GM23338 (cell line): ENCODE data around the gene RAB11FIP3. TPM values are rescaled to one million over a fixed set of nuclear protein-coding genes. Genes with fewer than 3 reads are reported as not detected.

Source experiments
- ATAC-seq: fragments of 200-7000 bp; cut with Tn5 transposase; 3 replicates; pipeline ENCODE4 v1.9.1; 2020
- DNase-seq: peaks from one replicate; pipeline ENCODE4 v3.0.0-alpha.2; 2015; ENCODE audit warnings: low spot score
- H2AFZ ChIP-seq: fragments of 200-600 bp; sonication (generic); 2 replicates; pipeline ENCODE4 v1.8.0; 2016; ENCODE audit warnings: antibody characterized with exemption, mild to moderate bottlenecking, moderate library complexity
- H3F3A ChIP-seq: fragments of 200-600 bp; sonication (generic); replicated peaks from 2 replicates; pipeline ENCODE4 v1.8.0; 2017; ENCODE audit warnings: antibody characterized with exemption, mixed run types, low read depth
- H3K27ac ChIP-seq: fragments of 200-600 bp; sonication (generic); 2 replicates; pipeline ENCODE4 v1.6.1; 2016; ENCODE audit warnings: low read depth
- H3K27me3 ChIP-seq: fragments of 200-600 bp; sonication (generic); 2 replicates; pipeline ENCODE4 v1.8.0; 2016; ENCODE audit warnings: mild to moderate bottlenecking, mixed run types, moderate library complexity; ENCODE audit not compliant: insufficient read depth
- H3K36me3 ChIP-seq: fragments of 200-600 bp; sonication (generic); 2 replicates; pipeline ENCODE4 v1.8.0; 2016; ENCODE audit warnings: mild to moderate bottlenecking; ENCODE audit not compliant: insufficient read depth
- H3K4me1 ChIP-seq: fragments of 200-600 bp; sonication (generic); 2 replicates; pipeline ENCODE4 v1.8.0; 2016; ENCODE audit warnings: mild to moderate bottlenecking, moderate library complexity; ENCODE audit not compliant: insufficient read depth
- H3K4me2 ChIP-seq: fragments of 200-600 bp; sonication (generic); 2 replicates; pipeline ENCODE4 v1.7.1; 2017; ENCODE audit warnings: mixed run types
- H3K4me3 ChIP-seq: fragments of 200-600 bp; sonication (generic); 2 replicates; pipeline ENCODE4 v1.6.1; 2016; ENCODE audit warnings: mixed run types
- H3K79me2 ChIP-seq: fragments of 200-600 bp; sonication (generic); replicated peaks from 2 replicates; pipeline ENCODE4 v1.8.0; 2017; ENCODE audit warnings: mild to moderate bottlenecking; ENCODE audit not compliant: insufficient read depth
- H3K9me2 ChIP-seq: fragments of 200-600 bp; sonication (generic); 2 replicates; pipeline ENCODE4 v1.8.0; 2017; ENCODE audit not compliant: insufficient read depth
- H4K20me1 ChIP-seq: fragments of 200-600 bp; sonication (generic); replicated peaks from 2 replicates; pipeline ENCODE4 v1.8.0; 2017; ENCODE audit warnings: mild to moderate bottlenecking; ENCODE audit not compliant: insufficient read depth
- H3K27ac Mint-ChIP-seq: 2 replicates; pipeline ENCODE4 v1.8.0; 2020; ENCODE audit warnings: inconsistent platforms, mild to moderate bottlenecking, moderate library complexity, mixed read lengths
- H3K27me3 Mint-ChIP-seq: 3 replicates; pipeline ENCODE4 v1.8.0; 2022; ENCODE audit warnings: low read depth, mild to moderate bottlenecking, moderate library complexity, mixed read lengths, inconsistent platforms; ENCODE audit not compliant: insufficient read depth, poor library complexity
- H3K36me3 Mint-ChIP-seq: 3 replicates; pipeline ENCODE4 v1.8.0; 2021; ENCODE audit warnings: low read depth, mild to moderate bottlenecking, inconsistent platforms, moderate library complexity, mixed read lengths
- H3K4me1 Mint-ChIP-seq: 3 replicates; pipeline ENCODE4 v1.8.0; 2020; ENCODE audit warnings: mild to moderate bottlenecking, inconsistent platforms, mixed read lengths
- H3K4me3 Mint-ChIP-seq: 3 replicates; pipeline ENCODE4 v1.8.0; 2021; ENCODE audit warnings: moderate library complexity, mild to moderate bottlenecking, inconsistent platforms, mixed read lengths
- H3K9me3 Mint-ChIP-seq: 3 replicates; pipeline ENCODE4 v1.8.0; 2020; ENCODE audit warnings: moderate library complexity, mild to moderate bottlenecking, inconsistent platforms, mixed read lengths
- EZH2 ChIP-seq: fragments of 200-600 bp; sonication (generic); IDR thresholded peaks from one replicate; pipeline ENCODE4 v1.8.0; 2017; ENCODE audit warnings: antibody characterized with exemption, mild to moderate bottlenecking, low read depth; ENCODE audit not compliant: unreplicated experiment
- REST ChIP-seq: IDR thresholded peaks from one replicate; pipeline ENCODE4 v1.6.1; 2018; ENCODE audit warnings: antibody characterized with exemption; ENCODE audit not compliant: unreplicated experiment
- ZNF462 ChIP-seq: fragments of 250-450 bp; sonication (Bioruptor Pico); IDR thresholded peaks from 2 replicates; pipeline ENCODE4 v1.5.0; 2020; ENCODE audit warnings: mild to moderate bottlenecking, moderate library complexity
- polyA plus RNA-seq: library from polyadenylated mRNA; unstranded; fragments of >200 nt; fragmentation: Nextera tagmentation; extraction: Ambion mirVana; gene quantifications from 2 replicates; pipeline ENCODE4 v1.2.1, GENCODE V29; 2016
- total RNA-seq: library from RNA; depleted of rRNA; stranded (reverse); fragments of >200 nt; shearing (Covaris generic); gene quantifications from 2 replicates; pipeline ENCODE4 v1.2.3, GENCODE V29; 2014

Gene RAB11FIP3
- total and polyA plus RNA-seq, 2 experiments from 2014 or later, result 3.2 to 29.2 TPM

- TF ChIP-seq ZNF462 (CRISPR knock-in tag), result no peak
- TF ChIP-seq EZH2, result no peak
- TF ChIP-seq REST, result no peak
Observed at GRCh38 chr16:558298-559020, 133.0 kb downstream of the RAB11FIP3 start (continued).

GRCh38 chr16:559021-559380 is 133.6 kb downstream of the RAB11FIP3 start:
- TF ChIP-seq ZNF462 (CRISPR knock-in tag), result no peak
- Mint-ChIP-seq H3K4me1 (no peaks in the 10 kb centered on the region), H3K27me3 (peaks cover 16% of the 10 kb centered on the region), H3K4me3 (0 out of 3 replicates have a peak overlapping the region, but pooled peaks have one; percentile 42), H3K9me3 (no peaks in the 10 kb centered on the region), H3K27ac (no peak overlapping the region), H3K36me3 (peaks cover 3% of the 10 kb centered on the region; the same call in 1 of the 3 replicates)
- Histone ChIP-seq H3K4me2 (peak overlapping the region; percentile 80), H2AFZ (no peak overlapping the region), H3K79me2 (no peaks in the 10 kb centered on the region), H3F3A (0 out of 2 replicates have a peak, but pooled peaks cover 3% of the 10 kb centered on the region), H4K20me1 (no peaks in the 10 kb centered on the region; the same call in 1 of the 2 replicates), H3K9me2 (no peaks in the 10 kb centered on the region), H3K27ac (no peak overlapping the region), H3K27me3 (peaks cover 34% of the 10 kb centered on the region), H3K36me3 (no peaks in the 10 kb centered on the region), H3K4me3 (peak overlapping the region; percentile 55; the same call in 1 of the 2 replicates), H3K4me1 (no peaks in the 10 kb centered on the region; the same call in 1 of the 2 replicates)
- ATAC-seq (no peak), DNase-seq (no peak)
